Ovary (tissue), 3 donors: ENCODE results near the gene PLCB1.

Source experiments
- CTCF ChIP-seq, 3 donors: fragments of 450-650 bp in 2 of 3; fragments of 200-600 bp in 1 of 3; IDR thresholded peaks; one replicate each; pipeline versions ENCODE4 v1.5.1 to v1.8.0; 2016 to 2022; ENCODE audit warnings: antibody characterized with exemption in 3 of 3, mild to moderate bottlenecking in 1 of 3
- EP300 ChIP-seq: sonication (generic); formaldehyde crosslinking; IDR thresholded peaks from one replicate; pipeline ENCODE4 v1.6.1; 2017; ENCODE audit warnings: antibody characterized with exemption
- POLR2A ChIP-seq: fragments of 450-650 bp; IDR thresholded peaks from one replicate; pipeline ENCODE4 v1.6.1; 2017; ENCODE audit warnings: antibody characterized with exemption, mild to moderate bottlenecking, moderate library complexity
- donor health status: DM: no; HTN: no; CAD: no.

GRCh38 chr20:8675896-8676295 is 543.8 kb downstream of the PLCB1 start:
- TF ChIP-seq CTCF (IDR thresholded peaks at IDR 0.05): no peak
- TF ChIP-seq POLR2A: no peak
- no peak for TF ChIP-seq EP300
